HAP-1 (cell line): ENCODE data around the gene ACTL6B.

Experiments
- DNase-seq, 2 experiments: peaks; one replicate each; pipeline ENCODE4 v3.0.0-alpha.2; 2016 to 2020; ENCODE audit warnings: low spot score in 2 of 2
- H3K27me3 ChIP-seq: fragments of 250-450 bp; sonication (Bioruptor Pico); 2 replicates; pipeline ENCODE4 v1.5.1; 2020; ENCODE audit warnings: low read depth, mild to moderate bottlenecking, moderate library complexity
- H3K36me3 ChIP-seq: fragments of 250-450 bp; sonication (Bioruptor Pico); replicated peaks from 2 replicates; pipeline ENCODE4 v1.5.1; 2020; ENCODE audit warnings: mild to moderate bottlenecking
- H3K4me1 ChIP-seq: fragments of 250-450 bp; sonication (Bioruptor Pico); 2 replicates; pipeline ENCODE4 v1.5.1; 2020; ENCODE audit warnings: mild to moderate bottlenecking
- H3K4me3 ChIP-seq: fragments of 250-450 bp; sonication (Bioruptor Pico); 2 replicates; pipeline ENCODE4 v1.5.1; 2020; ENCODE audit warnings: mild to moderate bottlenecking, moderate library complexity
- H3K9me3 ChIP-seq: fragments of 250-450 bp; sonication (Bioruptor Pico); 2 replicates; pipeline ENCODE4 v1.5.1; 2020; ENCODE audit warnings: mild to moderate bottlenecking, moderate library complexity
- in situ Hi-C: fragments of 300-500 bp; cut with MboI; formaldehyde crosslinking; loops from 3 replicates; pipeline ENCODE4 v1.14.3; 2020; ENCODE audit warnings: low sequenced_read_pairs, inconsistent platforms, mixed read lengths

Gene ACTL6B

DNA sequence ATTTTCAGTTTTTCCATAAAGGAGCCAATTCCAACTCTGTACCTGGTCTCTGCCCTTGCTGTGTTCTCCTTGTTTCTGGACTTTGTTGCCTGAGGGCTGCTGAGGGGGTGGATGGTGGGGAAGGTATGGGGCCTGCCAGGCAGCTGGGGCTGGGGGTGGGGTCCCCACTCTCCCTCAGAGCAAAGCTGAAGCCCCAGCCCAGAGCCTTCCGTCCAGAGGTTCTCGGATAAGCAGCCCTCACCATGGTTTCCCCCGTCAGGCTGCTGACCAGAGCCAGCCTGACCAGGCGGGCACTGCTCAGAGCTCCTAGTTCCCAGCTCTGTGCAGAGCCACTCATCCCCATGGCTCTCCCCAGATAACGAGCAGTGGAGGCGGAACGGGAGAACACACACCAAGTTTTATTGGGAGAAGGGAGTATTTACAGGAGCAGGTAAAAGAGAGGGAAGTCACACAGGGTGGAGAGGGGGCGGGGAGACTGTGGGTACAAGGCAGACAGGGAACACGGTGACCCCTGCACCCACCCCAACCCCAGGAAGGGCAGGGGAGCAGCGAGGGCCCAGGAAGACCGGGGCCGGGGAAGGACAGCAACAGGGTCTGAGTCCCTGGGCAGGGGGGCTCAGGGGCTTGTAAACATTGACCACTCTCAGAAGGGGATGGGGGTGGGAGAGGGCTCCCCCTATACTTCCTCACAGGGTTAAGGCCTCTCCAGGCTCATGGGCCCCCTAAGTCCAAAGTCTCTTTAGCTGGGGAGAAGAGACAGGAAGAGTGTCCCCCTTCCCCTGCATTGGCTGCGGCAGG, 23.1 kb upstream of the ACTL6B start:
- Histone ChIP-seq H3K4me3 (no peak overlapping the region), H3K36me3 (peaks cover 76% of the 10 kb centered on the region), H3K9me3 (no peaks in the 10 kb centered on the region), H3K27me3 (no peaks in the 10 kb centered on the region), H3K4me1 (no peaks in the 10 kb centered on the region)
- no peak for DNase-seq
- in situ Hi-C loops, result no loop called here

DNA sequence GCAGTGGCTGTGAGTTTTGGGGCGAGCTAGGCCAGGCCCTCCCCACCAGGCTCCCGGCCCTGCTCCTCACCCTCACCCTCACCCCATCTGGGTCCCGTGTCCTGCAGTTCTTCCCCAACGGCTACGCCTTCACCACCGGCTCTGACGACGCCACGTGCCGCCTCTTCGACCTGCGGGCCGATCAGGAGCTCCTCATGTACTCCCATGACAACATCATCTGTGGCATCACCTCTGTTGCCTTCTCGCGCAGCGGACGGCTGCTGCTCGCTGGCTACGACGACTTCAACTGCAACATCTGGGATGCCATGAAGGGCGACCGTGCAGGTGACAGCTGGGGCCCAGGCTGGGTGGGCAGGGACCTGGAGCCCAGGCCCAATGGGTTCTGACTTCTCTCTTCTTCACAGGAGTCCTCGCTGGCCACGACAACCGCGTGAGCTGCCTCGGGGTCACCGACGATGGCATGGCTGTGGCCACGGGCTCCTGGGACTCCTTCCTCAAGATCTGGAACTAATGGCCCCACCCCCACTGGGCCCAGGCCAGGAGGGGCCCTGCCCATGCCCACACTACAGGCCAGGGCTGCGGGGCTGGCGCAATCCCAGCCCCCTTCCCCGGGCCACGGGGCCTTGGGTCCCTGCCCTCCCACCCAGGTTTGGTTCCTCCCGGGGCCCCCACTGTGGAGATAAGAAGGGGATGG, 22.2 kb upstream of the ACTL6B start:
- no peak for DNase-seq
- no peaks in the 10 kb centered on the region for H3K4me1 ChIP-seq
- H3K9me3 ChIP-seq, result no peaks in the 10 kb centered on the region
- no peaks in the 10 kb centered on the region for H3K27me3 ChIP-seq
- H3K4me3 ChIP-seq, result no peak overlapping the region
- in situ Hi-C loops, result no loop called here
- H3K36me3 ChIP-seq, result peaks cover 67% of the 10 kb centered on the region

DNA sequence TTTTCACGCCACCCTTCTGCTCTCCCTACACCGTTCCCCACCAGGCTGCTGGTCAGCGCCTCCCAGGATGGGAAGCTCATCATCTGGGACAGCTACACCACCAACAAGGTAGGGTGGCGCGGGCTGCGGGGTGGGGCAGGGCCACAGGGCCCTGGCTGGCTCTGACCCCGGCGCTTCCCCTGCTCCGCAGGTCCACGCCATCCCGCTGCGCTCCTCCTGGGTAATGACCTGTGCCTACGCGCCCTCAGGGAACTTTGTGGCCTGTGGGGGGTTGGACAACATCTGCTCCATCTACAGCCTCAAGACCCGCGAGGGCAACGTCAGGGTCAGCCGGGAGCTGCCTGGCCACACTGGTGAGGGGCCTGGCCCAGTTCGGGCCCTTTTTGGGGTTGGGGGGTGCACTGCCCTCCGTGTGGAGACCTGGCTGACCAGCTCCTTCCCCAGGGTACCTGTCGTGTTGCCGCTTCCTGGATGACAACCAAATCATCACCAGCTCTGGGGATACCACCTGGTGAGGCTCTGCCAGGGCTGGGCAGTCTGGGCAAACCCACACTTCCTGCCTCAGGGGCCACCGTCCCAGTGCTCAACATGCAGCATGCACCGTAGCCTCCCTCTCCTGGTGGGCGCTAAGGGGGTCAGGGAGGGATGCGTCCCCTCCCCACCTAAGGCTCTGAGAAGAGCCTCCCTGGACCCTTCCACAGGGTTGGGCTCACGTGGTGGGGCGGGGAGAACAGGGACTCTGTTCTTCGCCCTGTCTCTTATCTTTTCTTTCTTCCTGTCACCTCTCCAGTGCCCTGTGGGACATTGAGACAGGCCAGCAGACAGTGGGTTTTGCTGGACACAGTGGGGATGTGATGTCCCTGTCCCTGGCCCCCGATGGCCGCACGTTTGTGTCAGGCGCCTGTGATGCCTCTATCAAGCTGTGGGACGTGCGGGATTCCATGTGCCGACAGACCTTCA, 21.3 kb upstream of the ACTL6B start:
- H3K9me3 ChIP-seq, result no peaks in the 10 kb centered on the region
- H3K27me3 ChIP-seq, result no peaks in the 10 kb centered on the region
- H3K4me1 ChIP-seq, result peaks cover 4% of the 10 kb centered on the region
- in situ Hi-C loops, result no loop called here
- peaks cover 58% of the 10 kb centered on the region for H3K36me3 ChIP-seq
- no peak for DNase-seq
- no peak overlapping the region for H3K4me3 ChIP-seq

DNA sequence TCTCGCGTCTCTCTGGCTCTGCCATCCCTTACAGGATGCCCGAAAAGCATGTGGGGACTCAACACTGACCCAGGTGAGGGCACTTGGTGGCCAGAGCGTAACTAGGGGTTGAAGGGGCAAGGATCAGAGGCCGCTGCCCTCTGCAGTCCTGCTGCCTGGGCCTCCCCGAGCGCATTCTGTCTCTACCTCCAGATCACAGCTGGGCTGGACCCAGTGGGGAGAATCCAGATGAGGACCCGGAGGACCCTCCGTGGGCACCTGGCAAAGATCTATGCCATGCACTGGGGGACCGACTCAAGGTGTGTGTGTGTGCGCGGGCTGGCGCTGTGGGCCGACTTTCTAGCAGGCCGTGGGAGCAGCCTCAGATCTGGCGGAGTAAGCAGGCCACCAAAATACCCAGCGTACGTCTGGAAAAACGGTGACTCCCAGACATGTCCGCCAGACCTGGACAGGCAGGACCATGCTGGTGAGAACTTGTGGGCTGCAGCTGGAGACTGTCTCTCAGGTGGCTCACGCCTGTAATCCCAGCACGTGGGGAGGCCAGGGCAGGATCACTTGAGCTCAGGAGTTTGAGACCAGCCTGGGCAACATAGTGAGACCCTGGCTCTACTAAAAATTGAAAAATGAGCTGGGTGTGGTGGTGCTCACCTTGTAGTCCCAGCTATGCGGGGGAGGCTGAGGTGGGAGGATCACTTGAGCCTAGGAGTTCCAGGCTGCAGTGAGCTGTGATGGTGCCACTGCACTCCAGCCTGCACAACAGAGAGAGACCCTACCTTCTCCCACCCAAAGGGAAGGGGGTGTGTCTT, 20.5 kb upstream of the ACTL6B start:
- peaks cover 4% of the 10 kb centered on the region for H3K4me1 ChIP-seq
- no peaks in the 10 kb centered on the region for H3K9me3 ChIP-seq
- H3K4me3 ChIP-seq, result peak overlapping the region; percentile 97
- peaks cover 50% of the 10 kb centered on the region for H3K36me3 ChIP-seq
- H3K27me3 ChIP-seq, result no peaks in the 10 kb centered on the region
- in situ Hi-C loops, result no loop called here
- DNase-seq, result no peak

DNA sequence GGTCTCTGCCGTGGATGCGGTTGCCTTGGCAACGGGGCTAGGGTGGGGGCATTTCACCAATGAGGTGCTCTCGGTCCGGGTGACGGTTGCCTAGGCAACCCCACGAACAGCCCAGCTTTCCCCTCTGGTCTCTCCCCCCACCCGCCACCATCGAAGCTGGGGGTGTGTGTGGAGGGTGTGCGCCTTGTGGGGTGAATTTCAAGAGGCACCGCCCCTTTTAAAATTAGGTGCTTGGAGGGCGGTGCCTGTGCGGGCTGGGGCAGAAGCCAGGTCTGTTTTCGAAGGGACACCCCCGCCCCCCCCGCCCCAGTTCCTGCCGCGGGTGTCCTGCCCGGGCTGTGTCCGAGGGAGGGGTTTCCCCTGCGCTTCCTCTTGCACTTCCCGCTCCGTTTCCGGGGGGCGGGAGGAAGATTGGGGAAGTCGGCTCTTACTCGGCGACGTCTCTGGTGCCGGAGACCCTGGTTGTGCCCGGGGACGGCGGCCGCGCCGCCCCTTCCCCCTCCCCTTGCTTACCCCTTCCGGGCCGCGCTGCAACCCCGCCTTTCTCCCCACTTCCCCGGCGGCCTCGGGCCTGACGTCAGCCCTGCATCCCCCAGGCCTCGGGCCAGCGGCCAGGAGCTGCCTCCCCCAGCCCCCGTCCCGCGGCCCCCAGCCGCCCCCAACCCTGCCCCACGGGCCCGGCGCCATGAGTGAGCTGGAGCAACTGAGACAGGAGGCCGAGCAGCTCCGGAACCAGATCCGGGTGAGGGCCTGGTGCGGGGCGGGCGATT, 19.5 kb upstream of the ACTL6B start:
- H3K4me1 ChIP-seq, result peaks cover 4% of the 10 kb centered on the region

DNA sequence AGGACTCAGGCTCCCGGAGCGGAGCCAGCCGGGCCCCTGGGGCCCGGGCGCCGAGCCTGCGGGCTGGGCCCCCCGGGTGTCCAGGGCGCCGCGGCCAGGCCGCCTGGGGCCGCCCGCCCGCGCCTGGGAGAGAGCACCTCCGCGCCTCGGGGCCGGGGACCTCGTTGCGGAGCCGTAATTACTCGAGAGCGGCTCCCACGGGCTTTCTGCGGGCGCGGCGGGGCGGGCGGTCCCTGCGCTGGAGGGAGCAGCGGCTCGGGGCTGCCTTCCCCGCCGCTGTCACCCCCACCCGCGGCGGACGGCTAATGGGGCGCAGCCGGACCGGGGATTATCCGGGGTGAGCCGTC, 18.8 kb upstream of the ACTL6B start:
- Histone ChIP-seq H3K4me1 (peaks cover 4% of the 10 kb centered on the region), H3K36me3 (peaks cover 36% of the 10 kb centered on the region), H3K9me3 (no peaks in the 10 kb centered on the region), H3K4me3 (peak overlapping the region; percentile 97), H3K27me3 (no peaks in the 10 kb centered on the region)
- in situ Hi-C loops, result no loop called here
- DNase-seq, result peak in 1 of 2 experiments; percentile 51

More for the DNA sequence above, 19.5 kb upstream of the ACTL6B start:
- Histone ChIP-seq H3K4me3 (peak overlapping the region; percentile 97), H3K9me3 (no peaks in the 10 kb centered on the region), H3K36me3 (peaks cover 43% of the 10 kb centered on the region), H3K27me3 (no peaks in the 10 kb centered on the region)
- peak; percentile 48 to 83 for DNase-seq
- in situ Hi-C loops, result no loop called here

DNA sequence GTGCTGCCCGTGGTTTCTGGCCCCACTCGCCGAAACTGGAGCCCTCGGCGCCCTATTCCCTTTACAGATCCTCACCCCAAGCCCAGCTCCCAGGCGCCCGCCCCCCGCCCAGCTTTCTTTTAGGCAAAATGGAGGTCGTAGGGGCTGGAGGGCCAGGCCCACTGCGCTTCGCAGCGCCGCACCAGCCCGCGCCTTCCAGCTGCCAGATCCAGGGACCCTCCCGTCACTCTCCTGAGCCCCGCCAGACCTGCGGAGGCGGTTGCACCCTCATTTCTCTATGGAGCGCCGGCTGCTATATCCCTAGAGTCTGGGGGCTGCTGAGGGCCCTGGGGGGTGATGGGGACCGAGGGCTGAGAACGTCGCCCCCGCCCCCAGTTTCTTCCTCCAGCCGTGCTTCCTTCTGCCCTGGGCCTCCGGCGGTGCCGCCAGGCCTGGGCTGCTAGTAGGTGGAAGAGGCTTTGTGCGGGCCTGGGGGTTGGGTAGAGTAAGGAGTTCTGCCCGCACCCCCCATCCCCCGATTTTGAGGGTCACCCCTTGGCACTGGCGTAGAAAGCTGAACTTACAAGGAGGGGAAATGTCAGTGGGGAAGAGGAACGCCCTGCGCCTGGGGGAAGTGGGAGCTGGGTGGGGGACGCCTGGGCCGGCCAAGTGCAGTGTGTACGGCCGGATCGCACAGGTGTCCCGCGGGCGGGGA, 18.3 kb upstream of the ACTL6B start:
- in situ Hi-C loops, result no loop called here
- Histone ChIP-seq H3K9me3 (no peaks in the 10 kb centered on the region), H3K27me3 (no peaks in the 10 kb centered on the region), H3K4me1 (peaks cover 4% of the 10 kb centered on the region), H3K36me3 (peaks cover 33% of the 10 kb centered on the region), H3K4me3 (peak overlapping the region; percentile 97)
- peak in 1 of 2 experiments; percentile 45 for DNase-seq

DNA sequence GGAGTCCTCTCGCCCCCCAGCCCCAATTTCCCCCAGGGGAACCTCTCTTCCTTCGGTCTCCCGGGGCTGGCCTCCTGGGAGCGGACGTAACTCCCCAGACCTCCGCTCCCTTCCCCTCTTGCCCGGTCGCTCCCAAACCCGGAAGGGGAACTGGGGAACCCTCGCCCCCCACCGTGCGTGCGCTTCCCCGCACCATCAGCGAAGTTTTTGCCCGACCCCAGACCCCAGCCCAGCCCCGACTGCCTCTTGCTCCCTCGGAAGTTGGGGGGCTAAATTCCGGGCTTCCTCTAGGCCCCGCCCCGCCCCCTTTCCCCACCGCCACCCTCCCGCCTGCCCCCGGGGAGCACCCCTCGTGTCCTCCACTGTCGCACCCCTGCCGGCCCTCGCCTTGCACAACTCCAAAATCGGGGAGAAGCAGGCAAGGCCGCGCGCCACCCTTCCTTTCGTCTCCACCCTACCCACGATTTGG, 17.7 kb upstream of the ACTL6B start:
- peaks cover 27% of the 10 kb centered on the region for H3K36me3 ChIP-seq
- peak overlapping the region; percentile 97 for H3K4me3 ChIP-seq
- H3K27me3 ChIP-seq, result no peaks in the 10 kb centered on the region
- in situ Hi-C loops, result no loop called here
- H3K9me3 ChIP-seq, result no peaks in the 10 kb centered on the region
- peaks cover 4% of the 10 kb centered on the region for H3K4me1 ChIP-seq
- no peak for DNase-seq

DNA sequence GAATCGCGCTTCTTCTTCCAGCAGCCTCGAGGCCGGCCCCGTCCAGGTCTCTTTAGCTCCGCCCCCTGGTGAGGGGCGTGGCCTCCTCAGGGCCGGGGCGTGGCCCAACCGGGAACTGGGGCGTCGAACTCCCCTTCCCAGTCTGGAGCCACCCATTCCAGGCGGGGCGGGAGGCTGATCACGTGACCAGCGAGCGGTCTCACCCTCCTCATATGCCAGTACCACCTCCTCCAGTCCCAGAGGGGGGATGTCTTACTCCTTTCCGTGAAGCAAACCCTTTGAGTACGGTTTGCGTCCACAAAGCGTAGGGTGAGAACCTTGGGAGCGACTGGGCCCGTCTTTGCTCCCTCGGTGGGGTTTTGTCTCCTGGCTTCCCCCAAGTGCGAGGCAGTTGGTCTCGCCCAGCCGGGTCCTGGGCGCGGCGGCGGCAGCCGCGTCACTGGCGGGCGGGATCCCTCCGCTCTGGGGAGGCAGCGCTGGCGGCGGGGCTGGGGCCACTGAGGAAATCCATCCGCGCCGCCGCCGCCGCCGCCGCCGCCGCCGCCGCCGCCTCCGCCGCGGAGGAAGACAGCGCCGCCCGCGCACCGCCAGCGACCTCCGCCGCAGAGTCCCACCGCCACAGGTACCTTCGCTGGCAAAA, 17.2 kb upstream of the ACTL6B start, which contains the start of gene GNB2:
GNB2 (plus strand) TSS at position 439 of the 640 bp plus-strand sequence. CDS start 2,526 bp downstream, outside the sequence.
- Histone ChIP-seq H3K36me3 (peaks cover 21% of the 10 kb centered on the region), H3K9me3 (no peaks in the 10 kb centered on the region), H3K4me3 (peak within 1 kb of the TSS; percentile 97), H3K27me3 (peaks cover under 1% of the 10 kb centered on the region), H3K4me1 (peaks cover 4% of the 10 kb centered on the region)
- in situ Hi-C loops, result no loop called here
- peak; percentile 93 to 99 for DNase-seq

DNA sequence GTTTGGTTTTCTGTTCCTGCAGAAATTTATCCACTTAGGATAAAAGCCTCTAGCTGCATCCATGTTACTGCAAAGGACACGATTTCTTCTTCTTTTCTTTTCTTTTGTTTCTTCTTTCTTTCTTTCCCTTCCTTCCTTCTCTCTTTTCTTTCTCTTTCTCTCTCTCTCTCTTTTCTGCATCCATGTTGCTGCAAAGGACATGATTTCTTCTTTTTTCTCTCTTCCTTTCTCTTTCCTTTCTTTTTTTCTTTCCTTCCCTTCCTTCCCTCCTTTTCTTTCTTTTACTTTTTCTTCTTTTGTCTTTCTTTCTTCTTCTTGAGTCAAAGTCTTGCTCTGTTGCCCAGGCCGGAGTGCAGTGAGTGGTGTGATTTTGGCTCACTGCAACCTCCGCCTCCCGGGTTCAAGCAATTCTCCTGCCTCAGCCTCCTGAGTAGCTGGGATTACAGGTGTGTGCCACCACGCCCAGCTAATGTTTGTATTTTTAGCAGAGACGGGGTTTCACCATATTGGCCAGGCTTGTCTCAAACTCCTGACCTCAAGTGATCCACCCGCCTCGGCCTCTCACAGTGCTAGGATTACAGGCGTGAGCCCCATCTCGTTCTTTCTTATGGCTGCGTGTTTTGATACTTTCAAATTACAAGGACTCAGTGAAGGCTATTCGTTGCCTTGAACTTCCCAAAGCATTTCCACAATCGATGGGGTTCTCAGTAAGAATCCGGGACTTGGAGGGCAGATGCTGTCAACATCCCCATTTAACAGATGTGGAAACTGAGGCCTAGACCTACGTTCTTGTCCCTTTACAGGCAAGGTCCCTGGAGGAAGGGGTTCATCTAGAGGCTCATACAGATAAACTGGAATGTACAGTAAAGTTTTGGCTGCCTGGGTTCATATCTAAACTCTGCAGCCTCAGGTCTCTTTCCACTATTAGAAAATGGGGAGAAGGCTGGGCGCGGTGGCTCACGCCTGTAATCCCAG, 15.4 kb upstream of the ACTL6B start:
- peaks cover 4% of the 10 kb centered on the region for H3K4me1 ChIP-seq
- no peak for DNase-seq
- H3K4me3 ChIP-seq, result no peak overlapping the region
- peaks cover 18% of the 10 kb centered on the region for H3K27me3 ChIP-seq
- in situ Hi-C loops, result no loop called here
- H3K36me3 ChIP-seq, result peaks cover 3% of the 10 kb centered on the region
- H3K9me3 ChIP-seq, result no peaks in the 10 kb centered on the region

DNA sequence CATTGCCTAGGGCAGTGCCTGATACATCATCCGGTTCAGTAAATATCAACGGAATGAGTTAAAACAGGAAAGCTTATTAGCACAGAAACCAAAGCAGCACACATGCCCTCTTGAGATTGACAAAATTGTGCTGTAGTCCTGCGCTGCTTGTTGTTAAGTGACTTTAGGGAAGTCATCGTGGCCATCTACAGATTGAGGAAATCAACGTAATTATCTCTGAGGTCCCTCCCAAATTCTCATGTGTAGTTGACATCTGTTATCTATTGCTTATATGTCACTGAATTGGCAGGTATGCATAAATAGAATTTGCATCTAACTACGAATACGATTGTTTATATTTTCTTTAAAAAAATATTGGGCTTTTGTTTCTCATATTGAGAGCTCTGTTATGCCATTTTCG, 13.8 kb upstream of the ACTL6B start:
- Histone ChIP-seq H3K9me3 (no peaks in the 10 kb centered on the region), H3K36me3 (no peaks in the 10 kb centered on the region), H3K27me3 (peaks cover 22% of the 10 kb centered on the region), H3K4me3 (no peak overlapping the region), H3K4me1 (peaks cover 4% of the 10 kb centered on the region)
- DNase-seq, result no peak
- in situ Hi-C loops, result no loop called here
